H9 (cell line): ENCODE results near the gene PLCD3. TPM values are rescaled to one million over a fixed set of nuclear protein-coding genes. Genes with fewer than 3 reads are reported as not detected.

ENCODE experiments used
- DNase-seq: peaks from one replicate; pipeline ENCODE4 v3.0.0-alpha.2; 2017
- H2AFZ ChIP-seq: one replicate; pipeline ENCODE4 v1.6.1; 2013; ENCODE audit warnings: mild to moderate bottlenecking, low read length, control low read depth, moderate library complexity
- H2AK5ac ChIP-seq: 2 replicates; pipeline ENCODE4 v1.6.1; 2013; ENCODE audit warnings: low read length, control low read depth, mixed read lengths; ENCODE audit not compliant: insufficient read length
- H2BK120ac ChIP-seq: one replicate; pipeline ENCODE4 v1.6.1; 2013; ENCODE audit warnings: low read depth, mild to moderate bottlenecking, low read length, control low read depth, inconsistent platforms; ENCODE audit not compliant: poor library complexity, severe bottlenecking
- H2BK12ac ChIP-seq: 2 replicates; pipeline ENCODE4 v1.6.1; 2013; ENCODE audit warnings: low read length, control low read depth, mixed read lengths, low read depth; ENCODE audit not compliant: insufficient read length
- H2BK15ac ChIP-seq: 2 replicates; pipeline ENCODE4 v1.6.1; 2013; ENCODE audit warnings: low read depth, low read length, control low read depth
- H2BK20ac ChIP-seq: one replicate; pipeline ENCODE4 v1.6.1; 2013; ENCODE audit warnings: low read depth, mild to moderate bottlenecking, low read length, control low read depth, inconsistent platforms; ENCODE audit not compliant: poor library complexity, severe bottlenecking
- H2BK5ac ChIP-seq: 2 replicates; pipeline ENCODE4 v1.6.1; 2013; ENCODE audit warnings: low read length, control low read depth, mixed read lengths; ENCODE audit not compliant: insufficient read length
- H3K14ac ChIP-seq: 2 replicates; pipeline ENCODE4 v1.6.1; 2013; ENCODE audit warnings: low read length, control low read depth; ENCODE audit not compliant: insufficient read depth
- H3K18ac ChIP-seq: 2 replicates; pipeline ENCODE4 v1.6.1; 2013; ENCODE audit warnings: low read depth, mild to moderate bottlenecking, mixed read lengths, low read length, control low read depth; ENCODE audit not compliant: insufficient read length
- H3K23ac ChIP-seq: 2 replicates; pipeline ENCODE4 v1.6.1; 2013; ENCODE audit warnings: low read length, control low read depth, mixed read lengths, low read depth; ENCODE audit not compliant: insufficient read length
- H3K23me2 ChIP-seq: 2 replicates; pipeline ENCODE4 v1.6.1; 2013; ENCODE audit warnings: low read depth, mild to moderate bottlenecking, mixed read lengths, low read length, control low read depth; ENCODE audit not compliant: insufficient read length, poor library complexity, severe bottlenecking
- H3K27ac ChIP-seq: 2 replicates; pipeline ENCODE4 v1.5.1; 2013; ENCODE audit warnings: low read length, control low read depth, mixed read lengths, low read depth; ENCODE audit not compliant: insufficient read length
- H3K27me3 ChIP-seq: 2 replicates; pipeline ENCODE4 v1.6.1; 2013; ENCODE audit warnings: low read length, control low read depth, inconsistent platforms; ENCODE audit not compliant: insufficient read depth
- H3K4ac ChIP-seq: 2 replicates; pipeline ENCODE4 v1.6.1; 2013; ENCODE audit warnings: low read depth, mild to moderate bottlenecking, control low read depth, inconsistent platforms, low read length, moderate library complexity
- H3K4me1 ChIP-seq: 2 replicates; pipeline ENCODE4 v1.6.1; 2013; ENCODE audit warnings: low read length, control low read depth, inconsistent platforms; ENCODE audit not compliant: insufficient read depth
- H3K4me2 ChIP-seq: 2 replicates; pipeline ENCODE4 v1.6.1; 2013; ENCODE audit warnings: low read length, control low read depth, mixed read lengths; ENCODE audit not compliant: insufficient read length, insufficient read depth
- H3K56ac ChIP-seq: 2 replicates; pipeline ENCODE4 v1.6.1; 2013; ENCODE audit warnings: low read depth, mild to moderate bottlenecking, mixed read lengths, low read length, control low read depth; ENCODE audit not compliant: insufficient read length
- H3K79me1 ChIP-seq: 2 replicates; pipeline ENCODE4 v1.6.1; 2013; ENCODE audit warnings: low read depth, mild to moderate bottlenecking, moderate library complexity, low read length, control low read depth, inconsistent platforms; ENCODE audit not compliant: insufficient read depth, poor library complexity, severe bottlenecking
- H3K79me2 ChIP-seq: 2 replicates; pipeline ENCODE4 v1.6.1; 2013; ENCODE audit warnings: low read length, control low read depth, inconsistent platforms; ENCODE audit not compliant: insufficient read depth
- H3K9ac ChIP-seq: 2 replicates; pipeline ENCODE4 v1.6.1; 2013; ENCODE audit warnings: low read length, control low read depth, mixed read lengths; ENCODE audit not compliant: insufficient read length; ENCODE audit errors: extremely low read depth
- H3K9me3 ChIP-seq: one replicate; pipeline ENCODE4 v1.6.1; 2013; ENCODE audit warnings: low read depth, low read length, inconsistent platforms; ENCODE audit not compliant: control insufficient read depth
- H3T11ph ChIP-seq: one replicate; pipeline ENCODE4 v1.6.1; 2013; ENCODE audit warnings: mild to moderate bottlenecking, low read length, control low read depth, inconsistent platforms
- H4K20me1 ChIP-seq: one replicate; pipeline ENCODE4 v1.6.1; 2013; ENCODE audit not compliant: control insufficient read depth, insufficient read length, insufficient read depth
- H4K5ac ChIP-seq: 2 replicates; pipeline ENCODE4 v1.6.1; 2013; ENCODE audit warnings: low read depth, mild to moderate bottlenecking, mixed read lengths, low read length, control low read depth; ENCODE audit not compliant: insufficient read length
- H4K8ac ChIP-seq: replicated peaks from 2 replicates; pipeline ENCODE4 v1.6.1; 2013; ENCODE audit warnings: low read length, control low read depth, mixed read lengths, low read depth; ENCODE audit not compliant: insufficient read length
- H4K91ac ChIP-seq: 2 replicates; pipeline ENCODE4 v1.6.1; 2013; ENCODE audit warnings: low read depth, mild to moderate bottlenecking, moderate library complexity, mixed read lengths, low read length, control low read depth; ENCODE audit not compliant: insufficient read length
- H3K27ac Mint-ChIP-seq, 3 experiments: 2 replicates in 2 of 3; 3 replicates in 1 of 3; pipeline ENCODE4 v1.8.0; 2020 to 2021; ENCODE audit warnings: mixed read lengths in 3 of 3, mild to moderate bottlenecking in 1 of 3, moderate library complexity in 1 of 3
- H3K27me3 Mint-ChIP-seq: 2 replicates; pipeline ENCODE4 v1.8.0; 2021; ENCODE audit warnings: low read depth, mild to moderate bottlenecking, moderate library complexity, mixed read lengths
- H3K36me3 Mint-ChIP-seq, 3 experiments: 2 replicates in 2 of 3; 3 replicates in 1 of 3; pipeline ENCODE4 v1.8.0; 2020 to 2021; ENCODE audit warnings: low read depth in 3 of 3, mixed read lengths in 3 of 3; ENCODE audit not compliant: insufficient read depth in 1 of 3
- H3K4me1 Mint-ChIP-seq, 2 experiments: 2 replicates each; pipeline ENCODE4 v1.8.0; 2020; ENCODE audit warnings: mixed read lengths in 2 of 2
- H3K4me3 Mint-ChIP-seq, 2 experiments: 2 replicates in 1 of 2; 3 replicates in 1 of 2; pipeline ENCODE4 v1.8.0; 2020 to 2021; ENCODE audit warnings: mild to moderate bottlenecking in 2 of 2, mixed read lengths in 2 of 2, moderate library complexity in 1 of 2
- H3K9me3 Mint-ChIP-seq, 2 experiments: 2 replicates in 1 of 2; 3 replicates in 1 of 2; pipeline ENCODE4 v1.8.0; 2020; ENCODE audit warnings: mild to moderate bottlenecking in 2 of 2, mixed read lengths in 2 of 2, moderate library complexity in 1 of 2
- CTCF ChIP-seq: fragments of 200-600 bp; sonication (generic); conservative IDR thresholded peaks from 3 replicates; pipeline ENCODE4 v1.8.0; 2021; ENCODE audit warnings: antibody characterized with exemption, mild to moderate bottlenecking
- WGBS: extraction: QIAGEN DNeasy Blood & Tissue Kit; methylation state at CpG from one replicate; pipeline ENCODE4 v1.1.7; 2013; ENCODE audit warnings: missing lambda C conversion rate, low lambda C conversion rate, mixed read lengths; ENCODE audit not compliant: insufficient read length; ENCODE audit errors: extremely low coverage; 5-methylcytosine and 5-hydroxymethylcytosine counted together
- total RNA-seq: library from RNA; stranded (reverse); gene quantifications from 2 replicates; pipeline ENCODE4 v1.2.1, GENCODE V29; 2021

PLCD3 gene
- total RNA-seq, 1 experiment from 2014 or later = 41.6 TPM

- no peak for DNase-seq
- Histone ChIP-seq H2BK15ac (no peak overlapping the region), H2AFZ (no peak overlapping the region), H3K23me2 (peaks cover 16% of the 10 kb centered on the region), H4K91ac (no peak overlapping the region), H4K5ac (no peak overlapping the region), H3K14ac (no peak overlapping the region), H3K4me2 (peak overlapping the region; percentile 26), H4K8ac (no peak overlapping the region), H3K9ac (no peak overlapping the region), H3K27me3 (no peaks in the 10 kb centered on the region), H3K23ac (no peak overlapping the region), H3K4me1 (peaks cover 2% of the 10 kb centered on the region; the same call in 1 of the 2 replicates), H4K20me1 (no peaks in the 10 kb centered on the region), H3T11ph (no peak overlapping the region), H2BK12ac (no peak overlapping the region), H3K79me2 (no peaks in the 10 kb centered on the region; the same call in 1 of the 2 replicates), H2BK5ac (no peak overlapping the region), H3K79me1 (peaks cover 4% of the 10 kb centered on the region), H3K27ac (no peak overlapping the region), H3K56ac (no peak overlapping the region), H2BK20ac (no peak overlapping the region), H3K4ac (no peak overlapping the region), H3K18ac (no peak overlapping the region), H2BK120ac (no peak overlapping the region), H3K9me3 (no peaks in the 10 kb centered on the region), H2AK5ac (no peak overlapping the region)
- peaks cover under 1 to 5% (median 3%) of the 10 kb centered on the region in 3 experiments; a peak in 2 of 7 replicates for H3K36me3 Mint-ChIP-seq
- WGBS = no CpG with 5 or more reads among the region's 8 CpGs
- H3K9me3 Mint-ChIP-seq = no peaks in the 10 kb centered on the region; a peak in 1 of 5 replicates
- peak overlapping the region in 1 of 3 experiments; percentile 45; a peak in 2 of 7 replicates for H3K27ac Mint-ChIP-seq
- peak overlapping the region; percentile 98 to 99 for H3K4me3 Mint-ChIP-seq
- H3K4me1 Mint-ChIP-seq = peaks cover 27 to 31% of the 10 kb centered on the region in 2 experiments
- no peaks in the 10 kb centered on the region; the same call in none of the 2 replicates for H3K27me3 Mint-ChIP-seq
- no peak for TF ChIP-seq CTCF
Observed at GRCh38 chr17:45150911-45151809, 18.8 kb upstream of the PLCD3 start.
